Measurements from ENCODE around the gene CEACAM7.

DNA sequence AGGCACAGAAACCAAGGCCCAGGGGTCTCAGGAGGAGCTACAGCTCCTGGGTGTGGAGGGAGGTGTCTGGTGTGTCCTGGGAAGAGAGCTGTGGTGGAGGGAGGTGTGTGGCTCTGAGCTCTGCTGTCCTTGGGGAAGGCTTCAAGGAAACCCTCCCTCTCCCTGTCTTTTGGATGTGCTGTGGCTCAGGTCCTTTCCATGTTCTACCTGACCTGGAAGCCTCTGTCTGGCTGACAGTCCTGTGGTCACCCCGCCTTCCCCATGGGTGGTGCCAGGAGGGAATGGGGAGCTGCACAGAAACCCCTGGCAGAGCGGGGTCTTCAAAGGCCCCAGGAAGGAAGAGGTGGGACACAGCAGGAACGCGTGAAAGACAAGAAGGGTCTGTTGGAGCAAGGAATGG, 617 bp upstream of the CEACAM7 start:
- TF ChIP-seq, protein P1, sequence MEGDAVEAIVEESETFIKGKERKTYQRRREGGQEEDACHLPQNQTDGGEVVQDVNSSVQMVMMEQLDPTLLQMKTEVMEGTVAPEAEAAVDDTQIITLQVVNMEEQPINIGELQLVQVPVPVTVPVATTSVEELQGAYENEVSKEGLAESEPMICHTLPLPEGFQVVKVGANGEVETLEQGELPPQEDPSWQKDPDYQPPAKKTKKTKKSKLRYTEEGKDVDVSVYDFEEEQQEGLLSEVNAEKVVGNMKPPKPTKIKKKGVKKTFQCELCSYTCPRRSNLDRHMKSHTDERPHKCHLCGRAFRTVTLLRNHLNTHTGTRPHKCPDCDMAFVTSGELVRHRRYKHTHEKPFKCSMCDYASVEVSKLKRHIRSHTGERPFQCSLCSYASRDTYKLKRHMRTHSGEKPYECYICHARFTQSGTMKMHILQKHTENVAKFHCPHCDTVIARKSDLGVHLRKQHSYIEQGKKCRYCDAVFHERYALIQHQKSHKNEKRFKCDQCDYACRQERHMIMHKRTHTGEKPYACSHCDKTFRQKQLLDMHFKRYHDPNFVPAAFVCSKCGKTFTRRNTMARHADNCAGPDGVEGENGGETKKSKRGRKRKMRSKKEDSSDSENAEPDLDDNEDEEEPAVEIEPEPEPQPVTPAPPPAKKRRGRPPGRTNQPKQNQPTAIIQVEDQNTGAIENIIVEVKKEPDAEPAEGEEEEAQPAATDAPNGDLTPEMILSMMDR (conservative IDR thresholded peaks at IDR 0.05; ENCODE audit: low read depth, low read length): no peak
- TF ChIP-seq EZH2 (IDR thresholded peaks at IDR 0.05; ENCODE audit: borderline replicate concordance, low read depth, low read length, poor library complexity, severe bottlenecking): no peak
